ENCODE results near the gene PRKAA2.

- TF ChIP-seq CTCF (IDR thresholded peaks at IDR 0.05; ENCODE audit: low read length) (no peak), EZH2 (IDR thresholded peaks at IDR 0.05; ENCODE audit: borderline replicate concordance, low read length) (no peak)
Observed at GRCh38 chr1:56683569-56683968, 38.5 kb downstream of the PRKAA2 start.
